ENCODE data around the gene CHCHD3.
"Not testable (repeated sequence)": the region's sequence is repeated elsewhere in the genome, so short reads cannot be mapped to it uniquely, and the experiment has no call there.

The CHCHD3 gene

GRCh38 chr7:132897093-132897687, 184.7 kb downstream of the CHCHD3 start:
- FAIRE-seq: no peak

- FAIRE-seq: no peak
These were observed 186.7 kb downstream of the CHCHD3 start for GRCh38 chr7:132895231-132895630.

- no peak for FAIRE-seq
These were observed 188.3 kb downstream of the CHCHD3 start for GRCh38 chr7:132893560-132893959.

GRCh38 chr7:132892744-132893143, 189.1 kb downstream of the CHCHD3 start:
- not testable (repeated sequence) for FAIRE-seq

- no peak for FAIRE-seq
These were observed 190.3 kb downstream of the CHCHD3 start for GRCh38 chr7:132891554-132891953.

- no peak for FAIRE-seq
These were observed 199.0 kb downstream of the CHCHD3 start for GRCh38 chr7:132882714-132883428.

- FAIRE-seq: no peak
These were observed 200.6 kb downstream of the CHCHD3 start for GRCh38 chr7:132881317-132881716.

GRCh38 chr7:132879579-132879978, 202.3 kb downstream of the CHCHD3 start:
- no peak for FAIRE-seq

- no peak for FAIRE-seq
These were observed 203.5 kb downstream of the CHCHD3 start for GRCh38 chr7:132878204-132878919.

GRCh38 chr7:132877573-132877972, 204.3 kb downstream of the CHCHD3 start:
- FAIRE-seq: no peak

- FAIRE-seq: no peak
These were observed 205.3 kb downstream of the CHCHD3 start for GRCh38 chr7:132876576-132876975.

GRCh38 chr7:132872034-132872433, 209.9 kb downstream of the CHCHD3 start:
- no peak for FAIRE-seq

- FAIRE-seq: no peak
These were observed 210.5 kb downstream of the CHCHD3 start for GRCh38 chr7:132871419-132871818.

- FAIRE-seq: no peak
These were observed 212.6 kb downstream of the CHCHD3 start for GRCh38 chr7:132869166-132869861.

- FAIRE-seq: no peak
These were observed 215.3 kb downstream of the CHCHD3 start for GRCh38 chr7:132866551-132866950.

GRCh38 chr7:132866144-132866531, 215.8 kb downstream of the CHCHD3 start:
- no peak for FAIRE-seq

GRCh38 chr7:132865366-132866143, 216.3 kb downstream of the CHCHD3 start:
- no peak for FAIRE-seq

- no peak for FAIRE-seq
These were observed 219.8 kb downstream of the CHCHD3 start for GRCh38 chr7:132861940-132862554.

- FAIRE-seq: no peak
These were observed 220.5 kb downstream of the CHCHD3 start for GRCh38 chr7:132861424-132861823.

- FAIRE-seq: no peak
These were observed 222.7 kb downstream of the CHCHD3 start for GRCh38 chr7:132859199-132859598.

GRCh38 chr7:132858760-132859159, 223.1 kb downstream of the CHCHD3 start:
- no peak for FAIRE-seq

- no peak for FAIRE-seq
These were observed 223.6 kb downstream of the CHCHD3 start for GRCh38 chr7:132858251-132858650.
